Muscle layer of colon (tissue), 2 donors: ENCODE data around the gene RORB.

ENCODE experiments used
- H3K27ac ChIP-seq: one replicate; pipeline ENCODE4 v1.7.0; 2013; ENCODE audit warnings: low read depth, mild to moderate bottlenecking, low read length, moderate library complexity
- H3K27me3 ChIP-seq, 2 donors: one replicate each; pipeline ENCODE4 v1.7.0; 2013; ENCODE audit warnings: low read length in 2 of 2, mild to moderate bottlenecking in 2 of 2; ENCODE audit not compliant: insufficient read depth in 2 of 2, control insufficient read depth in 1 of 2
- H3K36me3 ChIP-seq: one replicate; pipeline ENCODE4 v1.7.0; 2013; ENCODE audit warnings: mild to moderate bottlenecking, low read length; ENCODE audit not compliant: insufficient read depth
- H3K4me1 ChIP-seq: one replicate; pipeline ENCODE4 v1.7.0; 2013; ENCODE audit warnings: mild to moderate bottlenecking, low read length; ENCODE audit not compliant: insufficient read depth
- H3K4me3 ChIP-seq, 2 donors: one replicate each; pipeline ENCODE4 v1.7.0; 2013; ENCODE audit warnings: low read length in 2 of 2, low read depth in 1 of 2, mild to moderate bottlenecking in 1 of 2, moderate library complexity in 1 of 2
- H3K9ac ChIP-seq: one replicate; pipeline ENCODE4 v1.7.0; 2013; ENCODE audit warnings: low read length
- H3K9me3 ChIP-seq: one replicate; pipeline ENCODE4 v1.7.0; 2013; ENCODE audit warnings: mild to moderate bottlenecking, low read length
- donor health status: abdominal sarcoma.
- donor health status: Adenocarcinoma of cecum.

Gene RORB

DNA sequence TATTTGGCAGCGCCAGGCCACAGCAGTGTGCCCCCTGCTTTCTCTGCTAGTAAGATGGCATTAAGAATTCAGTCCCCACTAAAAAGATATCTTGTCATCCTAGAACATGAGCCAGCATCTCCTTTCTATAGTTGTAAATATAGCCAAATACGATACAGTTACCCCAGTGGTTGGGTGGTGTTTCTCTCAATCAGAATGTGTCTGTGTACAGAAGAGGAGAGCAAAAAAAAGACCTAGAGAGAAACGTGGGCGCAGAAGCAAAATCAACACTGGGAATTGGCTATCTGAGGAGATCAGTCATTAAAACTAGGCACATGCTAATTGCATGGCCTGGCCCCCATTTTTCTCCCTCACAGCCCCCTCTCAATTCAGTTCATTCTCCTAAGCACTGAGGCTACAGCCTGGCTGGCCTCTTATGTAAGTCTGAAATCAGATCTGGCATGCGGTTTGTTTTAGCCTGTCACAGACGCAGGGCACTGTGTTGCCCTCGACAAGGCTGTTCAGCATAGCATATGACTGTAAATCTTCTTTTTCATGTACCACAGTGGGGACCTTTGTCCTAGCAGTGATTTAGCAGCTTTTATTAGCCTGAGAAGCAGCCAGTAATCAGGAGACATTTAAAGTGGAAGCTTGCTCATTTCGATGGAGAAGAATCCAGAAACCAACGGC is 57.8 kb downstream of the RORB start:
- Histone ChIP-seq H3K36me3 (no peaks in the 10 kb centered on the region), H3K27me3 (no peaks in the 10 kb centered on the region), H3K4me3 (no peak overlapping the region), H3K4me1 (no peaks in the 10 kb centered on the region), H3K27ac (no peak overlapping the region), H3K9me3 (no peaks in the 10 kb centered on the region), H3K9ac (no peak overlapping the region)

DNA sequence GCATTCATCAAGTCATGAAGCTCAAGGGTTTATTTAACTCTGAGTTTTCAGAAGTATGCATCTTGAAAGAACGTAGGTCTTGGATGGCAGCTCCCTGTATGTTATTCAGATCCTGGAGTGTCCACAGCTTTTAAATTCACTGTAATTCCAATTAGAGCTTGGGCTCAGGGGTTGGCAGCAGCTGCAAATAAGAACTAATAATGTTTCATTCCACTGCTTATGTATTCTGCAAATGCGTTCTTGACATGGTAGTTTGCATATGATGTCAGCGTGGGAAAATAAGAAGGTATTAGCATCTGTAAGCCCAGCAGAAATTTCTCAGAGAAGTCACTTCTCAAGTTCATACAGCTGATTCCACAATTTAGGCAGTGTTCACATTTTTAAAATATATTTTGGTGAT is 58.4 kb downstream of the RORB start:
- no peaks in the 10 kb centered on the region for H3K27me3 ChIP-seq
- no peaks in the 10 kb centered on the region for H3K4me1 ChIP-seq
- no peaks in the 10 kb centered on the region for H3K9me3 ChIP-seq
- no peak overlapping the region for H3K9ac ChIP-seq
- no peak overlapping the region for H3K27ac ChIP-seq
- no peak overlapping the region for H3K4me3 ChIP-seq
- no peaks in the 10 kb centered on the region for H3K36me3 ChIP-seq

DNA sequence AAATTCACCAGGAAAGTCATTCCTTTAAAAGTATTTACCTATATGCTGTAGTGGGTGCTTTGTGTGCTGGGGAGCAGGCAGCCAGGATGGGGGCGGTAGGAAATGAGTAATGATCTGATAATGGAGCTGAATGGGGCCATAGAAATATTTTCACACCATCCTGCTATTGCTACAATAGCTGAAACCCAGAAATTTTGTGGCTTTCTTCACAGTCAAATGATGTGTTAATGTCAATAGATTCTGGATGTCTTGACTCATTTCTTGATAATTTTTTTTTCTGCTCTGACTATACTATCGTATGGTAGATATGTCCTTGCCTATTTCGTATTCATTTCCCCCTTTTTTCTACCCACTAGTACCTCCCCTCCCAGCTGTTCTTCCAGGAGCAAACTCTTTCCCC is 59.5 kb downstream of the RORB start:
- Histone ChIP-seq H3K9ac (no peak overlapping the region), H3K36me3 (no peaks in the 10 kb centered on the region), H3K27ac (no peak overlapping the region), H3K4me3 (no peak overlapping the region), H3K4me1 (no peaks in the 10 kb centered on the region), H3K9me3 (no peaks in the 10 kb centered on the region), H3K27me3 (no peaks in the 10 kb centered on the region)

DNA sequence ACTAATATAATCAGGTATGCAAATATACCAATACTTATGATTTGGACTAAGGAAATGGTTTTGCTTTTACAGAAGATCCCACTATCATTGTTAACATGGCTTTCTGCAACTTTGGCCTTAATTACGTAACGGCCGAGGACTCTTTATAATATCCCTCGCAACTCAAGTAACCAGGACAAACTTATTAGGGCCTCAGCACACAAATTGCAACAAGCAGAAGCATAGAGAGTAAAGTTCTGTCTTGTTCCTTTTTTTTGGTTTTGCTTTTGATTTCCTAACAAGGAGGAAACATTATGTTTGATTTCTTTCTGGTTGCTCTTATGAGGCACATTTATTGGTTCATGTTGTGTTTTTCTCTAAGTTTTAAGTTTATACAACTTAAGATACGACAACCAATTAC is 60.4 kb downstream of the RORB start:
- Histone ChIP-seq H3K27me3 (no peaks in the 10 kb centered on the region), H3K9me3 (no peaks in the 10 kb centered on the region), H3K36me3 (no peaks in the 10 kb centered on the region), H3K9ac (no peak overlapping the region), H3K4me1 (no peaks in the 10 kb centered on the region), H3K27ac (no peak overlapping the region), H3K4me3 (no peak overlapping the region)

DNA sequence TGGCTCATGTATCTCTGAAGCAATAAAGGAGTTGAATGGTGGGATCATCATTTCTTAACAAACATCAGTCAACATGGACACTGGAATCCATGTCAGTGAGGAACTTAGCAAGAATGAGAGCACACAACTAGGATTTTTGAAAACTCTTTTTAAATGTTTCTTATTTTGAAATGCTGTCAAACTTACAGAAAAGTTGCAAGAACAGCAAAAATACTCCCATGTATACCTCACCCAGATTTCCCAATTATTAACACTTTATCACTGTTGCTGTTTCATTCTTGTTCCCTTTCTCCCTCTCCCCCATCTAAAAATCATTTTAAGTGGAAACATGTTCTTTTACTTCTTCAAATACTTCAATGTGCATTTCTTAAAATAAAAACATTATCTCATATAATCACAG is 65.5 kb downstream of the RORB start:
- no peaks in the 10 kb centered on the region for H3K27me3 ChIP-seq
- no peak overlapping the region for H3K27ac ChIP-seq
- H3K9me3 ChIP-seq, result no peaks in the 10 kb centered on the region
- no peak overlapping the region for H3K4me3 ChIP-seq
- no peaks in the 10 kb centered on the region for H3K36me3 ChIP-seq
- H3K4me1 ChIP-seq, result no peaks in the 10 kb centered on the region
- H3K9ac ChIP-seq, result no peak overlapping the region

DNA sequence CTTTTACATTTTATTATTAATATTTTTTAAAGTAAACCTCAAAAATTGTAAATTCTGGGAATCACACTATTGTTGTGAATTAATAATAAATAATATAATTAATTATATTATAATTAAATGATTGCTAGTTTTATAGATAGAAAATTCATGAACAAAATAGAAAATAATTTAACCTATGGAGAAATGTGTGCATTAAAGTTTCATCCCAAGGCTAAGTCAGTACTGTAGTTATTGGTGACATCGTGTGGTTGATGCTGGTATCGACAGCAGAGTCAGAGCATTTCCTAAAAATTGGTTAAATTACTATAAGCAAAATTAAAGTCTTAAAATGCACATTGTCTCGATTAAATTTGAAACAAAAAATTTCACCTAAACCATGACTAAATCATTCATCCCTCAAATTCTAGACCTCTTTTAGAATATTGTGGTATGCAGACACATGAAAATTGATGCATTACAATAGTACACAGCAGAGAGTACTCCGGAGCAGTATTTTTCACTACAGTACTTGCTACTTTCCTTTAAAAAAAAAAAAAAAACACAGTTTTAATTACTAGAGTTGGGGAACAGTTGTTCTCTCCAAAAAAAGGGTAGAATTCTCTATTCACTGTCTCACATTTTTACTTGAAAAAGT is 73.9 kb downstream of the RORB start:
- Histone ChIP-seq H3K27ac (no peak overlapping the region), H3K4me1 (no peaks in the 10 kb centered on the region), H3K36me3 (no peaks in the 10 kb centered on the region), H3K4me3 (no peak overlapping the region), H3K9ac (no peak overlapping the region), H3K9me3 (no peaks in the 10 kb centered on the region), H3K27me3 (no peaks in the 10 kb centered on the region)

DNA sequence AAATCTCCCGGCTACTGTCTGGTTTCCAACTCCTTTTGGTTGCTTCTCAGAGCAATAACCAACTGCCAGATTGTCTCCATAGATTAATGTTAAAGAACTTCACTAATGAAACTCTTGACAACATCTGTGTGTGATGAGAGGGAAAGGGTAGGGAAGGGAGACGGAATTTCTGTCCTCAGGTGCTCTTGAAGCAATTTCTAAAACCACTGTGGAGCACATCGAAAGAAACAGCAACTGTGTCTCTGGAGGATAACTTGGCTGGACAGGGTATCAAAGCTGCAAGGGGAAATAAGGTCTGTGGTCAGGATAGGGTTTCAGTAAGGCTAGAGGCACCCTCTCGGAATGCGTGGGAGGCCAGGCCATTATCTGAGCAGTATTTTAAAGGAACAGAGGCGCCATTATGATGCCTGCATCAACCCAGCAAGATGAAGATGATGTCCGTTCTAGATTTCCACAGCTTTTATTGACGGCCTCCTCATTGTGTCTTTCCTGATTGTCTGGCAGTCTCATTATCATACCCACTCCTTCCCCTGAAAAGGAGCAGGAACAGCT is 76.6 kb downstream of the RORB start:
- H3K9me3 ChIP-seq, result no peaks in the 10 kb centered on the region
- H3K27ac ChIP-seq, result no peak overlapping the region
- no peaks in the 10 kb centered on the region for H3K36me3 ChIP-seq
- no peaks in the 10 kb centered on the region for H3K4me1 ChIP-seq
- H3K27me3 ChIP-seq, result no peaks in the 10 kb centered on the region
- no peak overlapping the region for H3K9ac ChIP-seq
- no peak overlapping the region for H3K4me3 ChIP-seq

DNA sequence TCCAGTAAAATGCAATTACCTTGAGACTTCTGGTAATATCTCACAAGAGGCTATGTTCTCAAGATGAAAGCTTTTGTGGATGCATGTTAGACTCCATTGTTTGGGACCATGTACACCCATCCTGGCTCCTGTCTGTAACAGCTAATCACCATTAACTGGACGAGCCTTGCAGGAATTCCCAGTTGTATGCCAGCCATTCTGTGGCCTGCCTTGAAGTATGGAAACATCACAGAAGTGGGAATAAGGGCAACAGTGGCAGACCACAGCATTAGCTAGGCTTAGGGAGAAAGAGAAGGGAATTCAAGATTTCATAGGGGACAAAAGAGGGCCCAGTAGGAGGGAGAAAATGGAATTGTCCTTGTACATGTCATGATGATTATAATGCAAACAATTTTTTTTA is 79.0 kb downstream of the RORB start:
- Histone ChIP-seq H3K27ac (no peak overlapping the region), H3K4me3 (no peak overlapping the region), H3K4me1 (no peaks in the 10 kb centered on the region)

DNA sequence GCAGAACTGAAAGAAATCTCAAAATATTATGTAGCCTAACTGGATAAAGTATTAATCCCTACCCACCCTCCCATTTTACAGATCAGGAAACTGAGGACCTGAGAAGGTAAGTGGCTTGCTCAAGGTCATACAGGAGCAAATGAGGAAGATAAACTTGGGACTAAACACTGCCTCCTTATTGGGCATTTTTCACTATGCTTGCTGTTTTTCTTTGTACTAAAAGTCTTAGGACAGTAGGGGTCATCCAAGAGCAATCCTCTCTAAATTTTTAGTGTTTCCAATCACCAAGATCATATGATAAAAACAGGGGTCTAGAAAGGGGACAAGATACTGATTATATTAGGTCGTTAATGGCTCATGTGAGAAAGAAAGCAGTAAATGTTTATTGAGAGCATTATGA is 80.8 kb downstream of the RORB start:
- H3K9me3 ChIP-seq, result no peaks in the 10 kb centered on the region
- H3K27me3 ChIP-seq, result no peaks in the 10 kb centered on the region
- H3K27ac ChIP-seq, result no peak overlapping the region
- H3K9ac ChIP-seq, result no peak overlapping the region
- H3K4me3 ChIP-seq, result no peak overlapping the region
- no peaks in the 10 kb centered on the region for H3K4me1 ChIP-seq
- no peaks in the 10 kb centered on the region for H3K36me3 ChIP-seq

More for the DNA sequence above, 79.0 kb downstream of the RORB start:
- no peaks in the 10 kb centered on the region for H3K36me3 ChIP-seq
- H3K27me3 ChIP-seq, result no peaks in the 10 kb centered on the region
- H3K9ac ChIP-seq, result no peak overlapping the region
- H3K9me3 ChIP-seq, result no peaks in the 10 kb centered on the region

DNA sequence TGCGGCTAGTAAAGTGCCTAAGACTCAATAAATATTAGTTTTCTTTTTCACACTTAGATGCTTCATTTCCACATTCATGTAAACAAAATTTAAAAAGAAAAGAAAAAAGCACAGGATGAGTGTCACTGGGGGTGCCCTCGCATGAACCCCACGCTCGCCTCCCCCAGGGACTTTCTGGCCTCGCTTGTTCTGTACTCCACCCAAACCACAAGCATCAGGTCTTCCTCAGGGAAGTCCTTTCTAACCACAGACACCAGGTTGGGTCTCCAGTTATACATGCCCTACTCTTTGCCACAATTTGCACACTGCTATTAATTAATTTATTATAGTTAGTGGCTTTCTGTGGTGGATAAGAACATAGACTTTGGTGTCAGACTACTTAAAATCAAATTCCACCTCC is 92.4 kb downstream of the RORB start:
- H3K9ac ChIP-seq, result no peak overlapping the region

DNA sequence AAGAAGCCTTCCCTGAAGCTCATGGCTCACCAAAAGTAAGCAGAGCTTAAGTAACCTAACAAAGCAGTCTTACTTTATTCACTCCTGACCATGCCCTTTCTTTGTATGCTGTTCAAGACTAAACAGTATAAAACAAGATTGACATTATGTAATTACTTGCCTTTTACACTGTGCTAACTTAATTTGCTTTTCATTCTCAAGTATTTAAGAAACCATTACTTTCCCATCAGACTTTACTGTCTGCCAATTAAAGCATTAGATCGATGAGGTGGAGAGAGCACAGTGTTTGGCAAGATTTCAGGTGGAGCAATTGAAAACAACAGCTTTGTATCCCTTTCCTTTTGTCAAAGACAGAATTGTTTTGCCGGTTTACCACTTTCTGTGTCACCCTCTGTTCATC is 98.2 kb downstream of the RORB start:
- no peaks in the 10 kb centered on the region for H3K4me1 ChIP-seq
- no peak overlapping the region for H3K9ac ChIP-seq

More for the DNA sequence above, 92.4 kb downstream of the RORB start:
- Histone ChIP-seq H3K4me1 (no peaks in the 10 kb centered on the region), H3K4me3 (no peak overlapping the region), H3K27me3 (no peaks in the 10 kb centered on the region), H3K27ac (no peak overlapping the region), H3K36me3 (no peaks in the 10 kb centered on the region), H3K9me3 (no peaks in the 10 kb centered on the region)

DNA sequence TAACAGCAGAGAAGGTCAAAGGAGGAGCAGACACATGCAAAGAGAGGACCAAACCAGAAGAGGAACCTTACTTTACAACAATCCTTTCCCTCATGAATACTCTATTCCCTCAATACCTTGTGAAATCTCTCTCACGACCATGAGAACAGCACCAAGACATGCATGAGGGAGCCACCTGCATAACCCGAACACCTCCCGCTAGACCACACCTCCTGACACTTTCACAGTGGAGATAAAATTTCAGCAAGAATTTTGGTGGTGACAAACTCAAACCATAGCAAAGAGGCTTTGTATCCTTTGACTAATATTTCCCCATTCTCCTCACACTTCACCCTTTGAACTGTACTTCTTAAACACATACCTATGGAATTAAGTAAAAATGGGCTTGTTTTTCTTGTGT is 101.7 kb downstream of the RORB start:
- Histone ChIP-seq H3K4me3 (no peak overlapping the region), H3K27ac (no peak overlapping the region), H3K9me3 (no peaks in the 10 kb centered on the region), H3K27me3 (no peaks in the 10 kb centered on the region), H3K4me1 (no peaks in the 10 kb centered on the region), H3K9ac (no peak overlapping the region), H3K36me3 (no peaks in the 10 kb centered on the region)

More for the DNA sequence above, 98.2 kb downstream of the RORB start:
- Histone ChIP-seq H3K27me3 (no peaks in the 10 kb centered on the region), H3K4me3 (no peak overlapping the region), H3K36me3 (no peaks in the 10 kb centered on the region), H3K27ac (no peak overlapping the region), H3K9me3 (no peaks in the 10 kb centered on the region)
